Measurements from ENCODE around the gene DCAF4. TPM values are rescaled to one million over a fixed set of nuclear protein-coding genes. Genes with fewer than 3 reads are reported as not detected.

The DCAF4 gene
- total RNA-seq, 4 donors from 2014 or later: 29.0 to 45.0 (median 36.7) TPM

Other genes starting within 250 kb of the DCAF4 start
- 1 to 10 TPM in 2 of 4 donors, under 1 TPM in 2; 0.27 to 3.3 (median 1.3) TPM for gene DPF3, start 32.4 kb upstream of the DCAF4 start, total RNA-seq
- 10 to 100 TPM; 21.9 to 29.2 (median 27.1) TPM for gene ZFYVE1, start 100.6 kb downstream of the DCAF4 start, total RNA-seq
- gene RBM25, start 132.1 kb downstream of the DCAF4 start, total RNA-seq: 100 to 1,000 TPM in 1 of 4 donors, 10 to 100 TPM in 3; 56.0 to 103 (median 69.9) TPM
- gene PSEN1, start 210.0 kb downstream of the DCAF4 start, total RNA-seq: 100 to 1,000 TPM in 1 of 4 donors, 10 to 100 TPM in 3; 54.6 to 100 (median 68.1) TPM

Measured in thyroid gland (tissue), 4 donors.